HepG2 (cell line): Measurements from ENCODE around the gene PTTG1. TPM values are rescaled to one million over a fixed set of nuclear protein-coding genes. Genes with fewer than 3 reads are reported as not detected.

Experiments
- ARNT2 ChIP-seq: sonication (generic); formaldehyde crosslinking; IDR thresholded peaks from 2 replicates; pipeline ENCODE4 v1.8.0; 2022; ENCODE audit warnings: mild to moderate bottlenecking, low read depth, missing genetic modification reagents, moderate library complexity
- BRD4 ChIP-seq: sonication (generic); formaldehyde crosslinking; IDR thresholded peaks from 2 replicates; pipeline ENCODE4 v1.4.0; 2020; ENCODE audit warnings: missing genetic modification reagents
- CHD2 ChIP-seq: IDR thresholded peaks from 2 replicates; pipeline ENCODE4 v1.6.1; 2011; ENCODE audit warnings: low read depth, low read length, improper control_type of control experiment
- CSRNP1 ChIP-seq: sonication (generic); formaldehyde crosslinking; IDR thresholded peaks from 2 replicates; pipeline ENCODE4 v1.8.1; 2023; ENCODE audit warnings: mild to moderate bottlenecking, missing genetic modification reagents
- DNMT1 ChIP-seq: sonication (generic); formaldehyde crosslinking; IDR thresholded peaks from 2 replicates; pipeline ENCODE4 v1.5.1; 2020; ENCODE audit warnings: mild to moderate bottlenecking, missing genetic modification reagents
- DR1 ChIP-seq: sonication (generic); formaldehyde crosslinking; IDR thresholded peaks from 2 replicates; pipeline ENCODE4 v1.8.0; 2021; ENCODE audit warnings: mild to moderate bottlenecking, missing genetic modification reagents, inconsistent platforms
- GABPB1 ChIP-seq: IDR thresholded peaks from 2 replicates; pipeline ENCODE4 v1.6.1; 2016; ENCODE audit warnings: mild to moderate bottlenecking, missing genetic modification reagents, moderate library complexity, missing compliant biosample characterization
- KMT2B ChIP-seq: IDR thresholded peaks from 2 replicates; pipeline ENCODE4 v1.6.1; 2016; ENCODE audit warnings: missing genetic modification reagents, missing compliant biosample characterization
- MLX ChIP-seq: IDR thresholded peaks from 2 replicates; pipeline ENCODE4 v1.6.1; 2016
- MXD4 ChIP-seq: IDR thresholded peaks from 2 replicates; pipeline ENCODE4 v1.6.1; 2016; ENCODE audit warnings: mild to moderate bottlenecking, missing biosample characterization, missing genetic modification reagents
- ONECUT2 ChIP-seq: sonication (generic); formaldehyde crosslinking; IDR thresholded peaks from 2 replicates; pipeline ENCODE4 v1.4.0; 2020; ENCODE audit warnings: missing genetic modification reagents
- REPIN1 ChIP-seq: sonication (generic); formaldehyde crosslinking; IDR thresholded peaks from 2 replicates; pipeline ENCODE4 v1.8.0; 2022; ENCODE audit warnings: missing genetic modification reagents, low read depth, mild to moderate bottlenecking, borderline replicate concordance
- SIX4 ChIP-seq: sonication (generic); formaldehyde crosslinking; IDR thresholded peaks from 2 replicates; pipeline ENCODE4 v1.4.0; 2020; ENCODE audit warnings: missing genetic modification reagents
- TBX3 ChIP-seq: fragments of 450-650 bp; IDR thresholded peaks from 2 replicates; pipeline ENCODE4 v1.6.1; 2017; ENCODE audit warnings: antibody characterized with exemption, mild to moderate bottlenecking, inconsistent platforms, borderline replicate concordance
- TEF ChIP-seq: sonication (generic); formaldehyde crosslinking; IDR thresholded peaks from 2 replicates; pipeline ENCODE4 v1.5.0; 2020; ENCODE audit warnings: missing genetic modification reagents
- ZFP37 ChIP-seq: sonication (generic); formaldehyde crosslinking; IDR thresholded peaks from 2 replicates; pipeline ENCODE4 v1.4.0; 2020; ENCODE audit warnings: missing genetic modification reagents, borderline replicate concordance
- ZNF124 ChIP-seq: sonication (generic); formaldehyde crosslinking; IDR thresholded peaks from 2 replicates; pipeline ENCODE4 v1.4.0; 2020; ENCODE audit warnings: missing genetic modification reagents
- ZNF205 ChIP-seq: IDR thresholded peaks from 2 replicates; pipeline ENCODE4 v1.6.1; 2018; ENCODE audit warnings: missing biosample characterization, missing genetic modification reagents
- ZNF234 ChIP-seq: sonication (generic); formaldehyde crosslinking; conservative IDR thresholded peaks from 2 replicates; pipeline ENCODE4 v1.5.1; 2020; ENCODE audit warnings: mild to moderate bottlenecking, missing genetic modification reagents
- ZNF264 ChIP-seq: sonication (generic); formaldehyde crosslinking; IDR thresholded peaks from 2 replicates; pipeline ENCODE4 v1.4.0; 2020; ENCODE audit warnings: missing genetic modification reagents
- ZNF333 ChIP-seq: sonication (generic); formaldehyde crosslinking; IDR thresholded peaks from 2 replicates; pipeline ENCODE4 v1.4.0; 2020; ENCODE audit warnings: mild to moderate bottlenecking, missing genetic modification reagents, borderline replicate concordance
- ZNF343 ChIP-seq: sonication (generic); formaldehyde crosslinking; IDR thresholded peaks from 2 replicates; pipeline ENCODE4 v1.4.0; 2020; ENCODE audit warnings: mild to moderate bottlenecking, missing genetic modification reagents
- ZNF468 ChIP-seq: sonication (generic); formaldehyde crosslinking; IDR thresholded peaks from 2 replicates; pipeline ENCODE4 v1.8.0; 2022; ENCODE audit warnings: mild to moderate bottlenecking, moderate library complexity, missing genetic modification reagents
- ZNF724P ChIP-seq: sonication (generic); formaldehyde crosslinking; IDR thresholded peaks from 2 replicates; pipeline ENCODE4 v1.8.0; 2022; ENCODE audit warnings: missing genetic modification reagents, borderline replicate concordance
- ZNF883 ChIP-seq: sonication (generic); formaldehyde crosslinking; IDR thresholded peaks from 2 replicates; pipeline ENCODE4 v1.5.1; 2020; ENCODE audit warnings: mild to moderate bottlenecking, missing genetic modification reagents; ENCODE audit errors: not compliant biosample characterization
- polyA plus RNA-seq, 8 experiments: library from polyadenylated mRNA; depleted of rRNA in 3 of 8; stranded (reverse) in 7 of 8; unstranded in 1 of 8; fragments of >200 nt; fragmentation: Illumina TruSeq in 4 of 8; extraction: Trizol in 4 of 8; gene quantifications; 2 replicates each; pipeline versions ENCODE4 v1.2.1 to v1.2.3, GENCODE V29; 2011 to 2016; ENCODE audit warnings: low read depth in 4 of 8, missing spikeins in 1 of 8, mixed read lengths in 1 of 8; ENCODE audit not compliant: insufficient read depth in 1 of 8
- total RNA-seq, 5 experiments: library from RNA; depleted of rRNA; stranded (reverse); fragments of >200 nt; fragmentation: Illumina TruSeq; extraction: Trizol; gene quantifications; 2 replicates each; pipeline ENCODE4 v1.2.3, GENCODE V29; 2016; ENCODE audit warnings: low read depth in 1 of 5

The PTTG1 gene
- total and polyA plus RNA-seq, 2 of the 13 experiments (the other 11 are each of a cell fraction or from before 2014, with no cell fraction given), result 102 to 161 TPM

GRCh38 chr5:160418561-160419457 lies 2.8 kb upstream of the PTTG1 start, which contains the start of gene SLU7 (continued):
- 0 out of 2 replicates have a peak, but pooled peaks have one; percentile 27 for TF ChIP-seq ZNF724P
- peak; percentile 94 for TF ChIP-seq GABPB1 (CRISPR knock-in tag)
- TF ChIP-seq ZNF205 (CRISPR knock-in tag), result no peak
- no peak for TF ChIP-seq TBX3
- TF ChIP-seq ZNF468 (CRISPR knock-in tag), result no peak
- TF ChIP-seq ZNF343 (CRISPR knock-in tag), result no peak
- peak; percentile 18 for TF ChIP-seq ZNF883 (CRISPR knock-in tag)
- TF ChIP-seq CSRNP1, result no peak
- no peak for TF ChIP-seq ZNF234 (CRISPR knock-in tag)
- TF ChIP-seq ZNF124 (CRISPR knock-in tag), result no peak
- TF ChIP-seq CHD2, result peak; percentile 94
- TF ChIP-seq ONECUT2 (CRISPR knock-in tag), result no peak
- TF ChIP-seq MLX (CRISPR knock-in tag), result no peak
- no peak for TF ChIP-seq ZNF264
- TF ChIP-seq ZFP37, result no peak
- TF ChIP-seq TEF (CRISPR knock-in tag), result no peak
- TF ChIP-seq KMT2B (CRISPR knock-in tag), result peak; percentile 91
- TF ChIP-seq BRD4 (CRISPR knock-in tag), result no peak
- no peak for TF ChIP-seq REPIN1 (CRISPR knock-in tag)
- TF ChIP-seq ZNF333 (CRISPR knock-in tag), result 0 out of 2 replicates have a peak, but pooled peaks have one; percentile 58
- TF ChIP-seq DNMT1 (CRISPR knock-in tag), result no peak
- no peak for TF ChIP-seq SIX4 (CRISPR knock-in tag)
- 0 out of 2 replicates have a peak, but pooled peaks have one; percentile 33 for TF ChIP-seq MXD4 (CRISPR knock-in tag)
- peak; percentile 74; the same call in 1 of the 2 replicates for TF ChIP-seq ARNT2 (CRISPR knock-in tag)
- peak; percentile 55; the same call in 1 of the 2 replicates for TF ChIP-seq DR1 (CRISPR knock-in tag)
